ENCODE data around the gene CD46. TPM values are rescaled to one million over a fixed set of nuclear protein-coding genes. Genes with fewer than 3 reads are reported as not detected.
A peak's percentile ranks its signal among the peaks of the same experiment; 100 is the strongest.

CD46 gene
- total and polyA plus RNA-seq, 12 donors = 44.0 to 114 (median 94.6) TPM

- H3K9me3 ChIP-seq = no peaks in the 10 kb centered on the region
- H3K27me3 ChIP-seq = no peaks in the 10 kb centered on the region
- no peaks in the 10 kb centered on the region for H3K36me3 ChIP-seq
- peaks cover 38 to 98% (median 89%) of the 10 kb centered on the region in 9 donors for H3K4me1 ChIP-seq
- 45 to 57% methylated on average over 2 of the region's 2 CpGs for WGBS, 2 donors
- DNase-seq (peak; percentile 73 to 84), ATAC-seq (peak; percentile 31 to 65 (median 56))
- intact Hi-C loops (cut with DNase I) = loop anchor here in 9 of 10 donors (1.0 to 10.0 kb wide), 6 partner anchors 40 to 169 kb away; no protein-coding TSS in a partner anchor
- H3K27ac ChIP-seq = peak overlapping the region; percentile 10 to 100 (median 94)
- H3K4me3 ChIP-seq = no peak overlapping the region
- peak; percentile 82 to 96 (median 90) for TF ChIP-seq CTCF (IDR thresholded peaks at IDR 0.05)
Measured at GRCh38 chr1:207828485-207829158, 76.8 kb downstream of the CD46 start.

DNA sequence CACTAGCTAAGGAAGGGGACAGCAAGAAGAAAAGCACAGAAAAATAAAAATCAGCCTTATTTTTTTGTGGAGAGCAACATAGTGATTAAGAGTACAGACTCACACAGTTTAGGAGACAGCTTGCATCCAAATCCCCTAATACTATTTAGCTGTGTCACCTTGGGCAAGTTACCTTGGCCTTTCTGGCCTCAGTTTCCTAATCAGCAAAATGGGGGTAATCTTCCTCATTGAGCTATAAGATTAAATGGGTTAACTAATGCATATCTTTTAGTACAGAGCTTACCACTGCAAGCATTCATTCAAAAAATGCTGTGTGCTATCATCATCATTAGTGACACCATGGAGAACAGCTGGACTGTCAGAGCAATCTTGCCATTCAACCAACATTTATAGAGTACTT is 77.7 kb downstream of the CD46 start:
- H3K27me3 ChIP-seq = no peaks in the 10 kb centered on the region
- peaks cover 35 to 100% (median 92%) of the 10 kb centered on the region in 9 donors for H3K4me1 ChIP-seq

DNA sequence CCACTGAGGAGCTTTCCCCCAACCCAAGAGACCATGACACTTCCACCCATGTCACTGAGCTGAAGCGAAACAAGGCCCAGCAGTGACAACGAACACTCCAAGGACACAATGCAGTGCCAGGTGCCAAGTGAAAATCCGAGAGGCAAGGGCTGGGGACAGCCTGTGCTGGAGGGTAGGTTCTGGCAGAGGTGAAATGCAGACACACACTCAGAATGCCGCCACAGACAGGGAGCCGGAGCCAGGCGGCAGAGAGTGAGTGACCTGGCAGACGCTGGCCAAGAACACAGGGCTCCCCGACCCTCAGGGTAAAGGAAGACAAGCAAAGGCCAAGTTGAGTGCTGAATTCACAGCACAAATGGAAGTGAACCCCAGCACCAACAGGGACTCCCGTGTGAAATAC is 78.9 kb downstream of the CD46 start:
- peaks cover 24 to 97% (median 91%) of the 10 kb centered on the region in 9 donors for H3K4me1 ChIP-seq
- no peak overlapping the region for H3K4me3 ChIP-seq
- H3K27ac ChIP-seq = peak overlapping the region; percentile 64 to 100 (median 76)
- H3K9me3 ChIP-seq = no peaks in the 10 kb centered on the region
- TF ChIP-seq CTCF (IDR thresholded peaks at IDR 0.05) = no peak
- intact Hi-C loops (cut with DNase I) = loop anchor here in 3 of 10 donors (2.0 to 10.0 kb wide), 3 partner anchors 37 to 414 kb away; partner anchors contain the start of gene PLXNA2 (in 1 of the 3)
- no peaks in the 10 kb centered on the region for H3K27me3 ChIP-seq
- peaks cover 0 to 10% (median 0%) of the 10 kb centered on the region in 9 donors for H3K36me3 ChIP-seq
- ATAC-seq = peak in 7 of 8 donors; percentile 6 to 83 (median 68)
- DNase-seq = no peak
- 57 to 71% methylated on average over 9 of the region's 9 CpGs for WGBS, 2 donors

More for the DNA sequence above, 77.7 kb downstream of the CD46 start:
- no peak overlapping the region for H3K4me3 ChIP-seq
- no peak for TF ChIP-seq CTCF (IDR thresholded peaks at IDR 0.05)
- intact Hi-C loops (cut with DNase I) = loop anchor here in 8 of 10 donors (1.0 to 10.0 kb wide), 5 partner anchors 39 to 168 kb away; no protein-coding TSS in a partner anchor
- no peak for DNase-seq
- H3K36me3 ChIP-seq = peaks cover 0 to under 1% (median 0%) of the 10 kb centered on the region in 9 donors
- no peak for ATAC-seq
- H3K27ac ChIP-seq = peak overlapping the region in 9 of 10 donors; percentile 10 to 100 (median 95)
- no peaks in the 10 kb centered on the region for H3K9me3 ChIP-seq

DNA sequence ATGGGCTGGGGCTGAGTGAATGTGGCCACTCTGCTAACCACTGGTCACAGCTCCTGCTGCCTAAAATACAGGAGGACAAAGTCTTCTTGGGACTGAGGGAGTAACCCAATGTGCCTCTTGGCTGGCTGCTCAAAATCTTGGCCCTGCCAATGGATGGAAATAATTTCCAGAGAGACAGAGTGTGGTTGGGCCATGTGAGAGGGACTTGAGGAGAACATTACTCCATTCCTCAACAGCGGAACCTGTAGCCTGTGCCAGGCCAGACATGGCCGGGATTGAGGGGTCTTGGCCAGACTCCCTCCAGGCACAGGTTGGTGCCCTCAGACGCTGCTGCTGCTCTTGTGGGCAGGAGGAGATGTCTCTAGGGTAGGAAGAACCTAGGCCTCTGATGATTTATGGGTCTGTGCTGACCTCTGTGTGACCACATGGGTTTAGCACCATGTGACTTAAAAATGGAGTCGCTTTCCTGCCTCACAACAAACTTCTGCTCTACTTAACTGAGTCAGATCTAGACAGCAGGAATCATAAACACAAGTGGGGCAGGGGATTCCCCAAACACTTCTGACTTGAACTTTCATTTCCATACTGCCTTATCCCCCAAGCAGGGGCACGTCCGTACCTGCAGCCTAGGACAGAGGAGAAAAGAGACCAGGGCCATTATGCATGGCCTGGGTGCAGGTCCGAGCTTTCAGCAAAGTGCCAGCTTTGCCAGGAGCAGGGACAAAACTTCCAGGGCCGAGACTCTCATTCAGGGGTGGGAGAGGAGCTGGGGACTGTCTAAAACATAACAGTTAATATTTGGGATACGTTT is 79.9 kb downstream of the CD46 start:
- intact Hi-C loops (cut with DNase I) = loop anchor here in 4 of 10 donors (2.0 to 10.0 kb wide), 4 partner anchors 35 to 413 kb away; partner anchors contain the start of gene PLXNA2 (in 1 of the 4)
- Histone ChIP-seq H3K4me3 (no peak overlapping the region), H3K27ac (peak overlapping the region; percentile 64 to 100 (median 76)), H3K36me3 (peaks cover 0 to 15% (median 0%) of the 10 kb centered on the region in 9 donors), H3K27me3 (no peaks in the 10 kb centered on the region), H3K9me3 (no peaks in the 10 kb centered on the region), H3K4me1 (peaks cover 23 to 97% (median 91%) of the 10 kb centered on the region in 9 donors)
- TF ChIP-seq CTCF (IDR thresholded peaks at IDR 0.05) = no peak
- no peak for DNase-seq
- WGBS, 2 donors = 69 to 78% methylated on average over 9 of the region's 9 CpGs
- ATAC-seq = peak in 4 of 8 donors; percentile 5 to 60 (median 36)
